DMS79 (cell line): Measurements from ENCODE around the gene SPACA7.
A peak's percentile ranks its signal among the peaks of the same experiment; 100 is the strongest.

Experiments
- DNase-seq: peaks from one replicate; lab custom pipeline; 2025; lab: John Stamatoyannopoulos, UW

SPACA7 gene

DNA sequence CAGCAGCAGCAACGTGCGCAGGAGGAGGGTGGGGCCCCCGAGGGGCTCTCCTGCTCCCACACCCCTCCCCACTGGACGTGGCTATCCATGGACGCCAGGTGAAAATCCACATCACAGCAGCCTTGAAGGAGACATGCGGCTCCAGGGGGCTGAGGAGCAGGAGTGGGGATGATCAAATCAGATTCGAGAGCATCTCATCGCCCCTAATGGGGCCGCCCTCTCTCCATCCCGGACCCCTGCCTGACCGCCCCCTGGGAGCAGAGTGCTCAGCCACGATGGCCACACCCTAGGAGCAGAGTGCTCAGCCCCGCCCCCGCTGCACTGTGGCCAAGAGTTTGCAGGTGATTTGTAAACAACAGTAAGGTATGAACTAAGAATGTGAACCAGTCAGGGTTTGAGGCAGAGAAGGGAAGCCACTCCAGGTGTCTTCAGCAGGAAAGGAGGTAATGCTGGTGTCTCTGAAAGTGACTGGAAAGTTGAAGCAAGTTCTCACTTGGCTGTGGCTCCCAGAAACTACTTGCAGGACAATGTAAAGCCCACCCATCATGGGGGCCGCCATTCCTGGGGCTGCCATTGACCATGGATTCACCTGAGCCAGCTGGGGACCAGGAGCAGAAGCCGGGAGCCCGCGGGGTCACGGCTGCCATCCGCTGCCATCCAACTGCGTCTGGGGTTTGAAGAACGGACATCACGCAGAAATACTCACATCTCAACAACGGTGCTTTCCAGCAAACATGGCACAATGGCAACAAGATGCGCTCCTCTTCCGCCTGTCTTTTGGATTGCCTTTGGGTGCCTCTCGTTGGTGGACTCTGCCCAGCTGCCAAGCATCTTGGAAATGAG lies 71.8 kb downstream of the SPACA7 start:
- no peak for DNase-seq

- DNase-seq, result no peak
Measured at GRCh38 chr13:112448621-112449544, 72.7 kb downstream of the SPACA7 start.

GRCh38 chr13:112449545-112449930 lies 73.4 kb downstream of the SPACA7 start:
- DNase-seq, result no peak

DNA sequence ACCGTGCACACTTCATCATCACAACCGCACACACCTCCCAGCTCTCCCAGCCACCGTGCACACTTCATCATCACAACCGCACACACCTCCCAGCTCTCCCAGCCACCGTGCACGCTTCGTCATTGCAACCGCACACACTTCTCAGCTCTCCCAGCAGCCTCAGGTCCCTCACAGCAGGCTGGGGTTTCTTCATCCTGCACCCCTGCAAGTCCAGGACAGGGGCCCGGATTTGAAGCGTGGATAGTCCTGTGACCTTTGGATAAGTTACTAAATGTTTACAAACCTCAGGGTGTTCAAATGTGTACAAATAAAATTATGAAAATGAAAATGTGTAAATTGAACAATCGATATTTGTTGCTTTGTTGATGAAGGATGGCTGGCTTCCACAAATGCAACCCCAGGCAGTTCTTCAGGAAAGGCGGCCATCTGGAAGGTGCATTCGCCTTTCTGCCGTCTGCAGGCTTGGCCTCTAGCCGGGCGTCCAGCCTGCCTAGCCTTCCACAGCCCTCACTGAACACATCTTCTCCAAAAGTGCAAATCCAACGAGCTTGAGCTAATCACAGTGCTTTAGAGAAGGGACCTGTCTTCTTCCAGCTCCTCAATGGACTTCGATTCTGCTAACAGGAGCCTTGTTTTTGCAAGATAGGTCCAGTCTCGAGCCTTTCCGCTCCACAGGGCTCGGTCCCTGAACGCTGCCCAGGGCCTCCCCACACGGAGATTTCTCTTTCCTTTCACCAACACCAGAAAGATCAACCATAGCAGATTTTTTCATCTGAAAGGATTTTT lies 74.2 kb downstream of the SPACA7 start:
- DNase-seq, result no peak

DNA sequence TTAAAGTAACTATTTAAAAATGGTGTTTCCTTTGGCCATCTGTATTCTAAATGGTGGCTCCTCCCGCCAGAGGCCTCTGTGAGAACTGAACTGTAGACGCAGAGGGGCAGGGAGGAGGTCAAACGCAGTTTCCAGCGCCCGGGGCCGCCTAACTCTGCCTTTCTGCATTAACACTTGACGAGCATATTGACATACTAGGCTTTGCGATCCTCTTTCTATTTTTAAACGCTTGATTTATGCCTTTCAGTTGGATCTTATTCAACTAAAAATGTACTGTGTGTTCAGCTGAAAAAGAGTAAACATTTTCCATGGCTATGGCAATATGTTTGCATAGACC lies 74.7 kb downstream of the SPACA7 start:
- DNase-seq, result peak; percentile 22

GRCh38 chr13:112451512-112452379 lies 75.6 kb downstream of the SPACA7 start:
- DNase-seq, result no peak

DNA sequence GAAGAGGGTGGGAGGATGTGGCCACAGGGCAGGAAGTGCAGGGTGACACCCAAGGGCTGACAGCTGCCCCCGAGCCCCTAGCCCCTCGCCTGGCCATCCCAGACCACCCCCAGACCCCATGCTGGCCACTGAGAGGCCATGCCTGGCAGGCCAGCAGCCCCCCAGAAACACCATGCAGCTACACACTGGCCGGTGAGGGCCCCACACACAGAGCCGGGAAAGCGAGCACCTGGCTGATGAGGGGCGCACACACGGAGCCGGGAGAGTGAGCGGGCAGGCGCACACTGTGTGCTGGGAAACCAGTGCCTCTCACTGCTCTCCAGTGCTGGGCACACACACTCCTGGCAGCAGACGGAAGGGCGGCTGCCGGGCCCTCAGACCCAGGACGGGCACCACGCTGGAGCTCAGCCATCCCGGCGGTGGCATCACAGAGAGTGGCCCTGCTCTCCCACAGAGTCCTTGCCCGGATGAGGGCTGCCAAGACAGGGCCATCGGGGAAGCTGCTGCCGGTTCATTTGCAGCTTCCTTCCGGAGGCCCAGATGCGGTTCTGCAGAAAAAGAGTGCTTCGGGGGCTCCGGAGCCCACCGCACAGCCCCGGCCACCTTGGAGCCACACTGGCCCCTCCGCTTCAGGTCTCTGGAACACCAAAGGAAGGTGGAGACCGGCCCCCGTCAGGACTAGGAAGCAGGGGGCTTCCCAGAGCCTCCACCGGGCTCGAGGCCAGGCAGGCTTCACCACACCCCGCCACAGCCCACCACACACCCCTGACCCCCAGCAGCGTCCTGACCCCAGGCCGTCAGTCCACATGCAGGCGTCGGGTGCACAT lies 76.4 kb downstream of the SPACA7 start:
- no peak for DNase-seq

- peak; percentile 10 for DNase-seq
Measured at GRCh38 chr13:112453207-112453829, 77.2 kb downstream of the SPACA7 start.

GRCh38 chr13:112453874-112454647 lies 77.9 kb downstream of the SPACA7 start:
- DNase-seq, result no peak

GRCh38 chr13:112454648-112455334 lies 78.6 kb downstream of the SPACA7 start:
- no peak for DNase-seq

GRCh38 chr13:112455476-112456059 lies 79.4 kb downstream of the SPACA7 start:
- DNase-seq, result no peak

- DNase-seq, result no peak
Measured at GRCh38 chr13:112456138-112457056, 80.2 kb downstream of the SPACA7 start.

DNA sequence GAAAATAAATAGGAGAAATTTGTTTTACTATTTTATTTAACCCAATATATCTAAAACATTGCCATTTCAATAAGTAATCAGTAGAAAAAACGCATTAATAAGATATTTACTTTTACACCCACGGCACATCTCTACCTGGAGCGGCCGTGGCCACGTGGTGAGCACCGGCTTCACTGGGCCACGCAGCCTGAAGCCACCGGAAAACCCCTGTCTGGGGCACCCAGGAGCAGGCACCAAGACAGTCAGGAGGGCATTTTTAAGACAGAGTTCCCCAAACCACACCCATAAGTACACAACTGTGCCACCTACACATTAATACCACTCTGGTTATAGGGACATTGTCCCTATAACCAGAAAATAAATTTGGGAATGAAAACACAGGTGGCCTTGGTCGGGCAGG lies 80.9 kb downstream of the SPACA7 start:
- no peak for DNase-seq

- DNase-seq, result no peak
Measured at GRCh38 chr13:112457485-112457884, 81.3 kb downstream of the SPACA7 start.

- DNase-seq, result no peak
Measured at GRCh38 chr13:112462408-112462807, 86.3 kb downstream of the SPACA7 start.

DNA sequence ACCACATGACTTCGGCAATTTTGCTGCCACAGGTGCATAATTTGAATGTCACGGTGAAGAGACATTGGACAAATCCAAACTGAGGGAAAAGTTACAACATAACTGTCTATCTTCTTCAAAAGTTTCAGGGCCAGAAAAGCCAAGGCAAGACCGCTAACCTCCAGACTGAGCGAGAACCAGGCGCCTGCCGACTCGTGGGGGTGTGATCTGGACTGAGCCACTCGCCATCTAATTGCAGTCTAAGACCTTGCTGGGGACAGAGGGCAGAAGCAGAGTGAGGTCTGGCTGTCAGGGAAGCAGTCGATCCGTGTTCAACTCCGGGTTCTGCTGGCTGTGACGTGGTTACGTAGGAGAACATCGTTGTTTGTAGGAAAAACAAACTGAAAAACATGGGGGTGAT lies 88.6 kb downstream of the SPACA7 start:
- no peak for DNase-seq
